SK-N-SH (cell line): Measurements from ENCODE around the gene PSMD4.
"Not testable (repeated sequence)": the region's sequence is repeated elsewhere in the genome, so short reads cannot be mapped to it uniquely, and the experiment has no call there.

Experiments used
- CTCF ChIP-seq: fragments of 200-600 bp; sonication (generic); IDR thresholded peaks from 2 replicates; pipeline ENCODE4 v1.6.1; 2017; ENCODE audit warnings: antibody characterized with exemption, mild to moderate bottlenecking, moderate library complexity
- EP300 ChIP-seq, 2 experiments: IDR thresholded peaks; 2 replicates each; pipeline versions ENCODE4 v1.4.0 to v1.6.1; 2012; ENCODE audit warnings: borderline replicate concordance in 1 of 2, low read depth in 1 of 2, low read length in 1 of 2
- EZH2phosphoT487 ChIP-seq: fragments of 200-600 bp; sonication (generic); IDR thresholded peaks from 2 replicates; pipeline ENCODE4 v1.6.1; 2017; ENCODE audit warnings: low read depth, mixed run types, mild to moderate bottlenecking, antibody characterized with exemption, moderate library complexity, borderline replicate concordance
- FOXM1 ChIP-seq: IDR thresholded peaks from 2 replicates; pipeline ENCODE4 v1.4.0; 2012; ENCODE audit warnings: low read depth, mild to moderate bottlenecking
- MXI1 ChIP-seq: IDR thresholded peaks from 2 replicates; pipeline ENCODE4 v1.6.1; 2012; ENCODE audit warnings: mild to moderate bottlenecking, low read depth, low read length, improper control_type of control experiment
- NFIC ChIP-seq: IDR thresholded peaks from 2 replicates; pipeline ENCODE4 v1.4.0; 2012; ENCODE audit warnings: borderline replicate concordance
- PBX3 ChIP-seq: IDR thresholded peaks from 2 replicates; pipeline ENCODE4; 2012
- POLR2AphosphoS5 ChIP-seq: IDR thresholded peaks from 2 replicates; pipeline ENCODE4 v1.6.1; 2012; ENCODE audit warnings: low read depth, low read length
- RAD21 ChIP-seq: IDR thresholded peaks from 2 replicates; pipeline ENCODE4 v1.6.1; 2012; ENCODE audit warnings: mild to moderate bottlenecking, low read length
- RCOR1 ChIP-seq: fragments of 150-350 bp; IDR thresholded peaks from 2 replicates; pipeline ENCODE4 v1.6.1; 2017; ENCODE audit warnings: antibody characterized with exemption, low read length
- TAF1 ChIP-seq: IDR thresholded peaks from 2 replicates; pipeline ENCODE4 v1.6.1; 2012; ENCODE audit warnings: low read depth, mild to moderate bottlenecking, low read length, moderate library complexity, borderline replicate concordance
- YY1 ChIP-seq: IDR thresholded peaks from 2 replicates; pipeline ENCODE4 v1.4.0; 2012; ENCODE audit warnings: low read depth, mild to moderate bottlenecking
- TF ChIP-seq, protein P1 (sequence below): IDR thresholded peaks from 2 replicates; pipeline ENCODE4 v1.4.0; 2012; ENCODE audit warnings: low read depth, borderline replicate concordance
- TF ChIP-seq, protein P2 (sequence below): IDR thresholded peaks from 2 replicates; pipeline ENCODE4 v1.4.0; 2012; ENCODE audit warnings: low read depth

- TF ChIP-seq PBX3; YY1; CTCF; RAD21; TAF1; EP300 (IDR thresholded peaks at IDR 0.05; ENCODE audit: borderline replicate concordance in 1 of 2, low read depth in 1 of 2, low read length in 1 of 2); EZH2phosphoT487; NFIC; POLR2AphosphoS5; MXI1; FOXM1; RCOR1: not testable (repeated sequence)
- TF ChIP-seq, protein P1, sequence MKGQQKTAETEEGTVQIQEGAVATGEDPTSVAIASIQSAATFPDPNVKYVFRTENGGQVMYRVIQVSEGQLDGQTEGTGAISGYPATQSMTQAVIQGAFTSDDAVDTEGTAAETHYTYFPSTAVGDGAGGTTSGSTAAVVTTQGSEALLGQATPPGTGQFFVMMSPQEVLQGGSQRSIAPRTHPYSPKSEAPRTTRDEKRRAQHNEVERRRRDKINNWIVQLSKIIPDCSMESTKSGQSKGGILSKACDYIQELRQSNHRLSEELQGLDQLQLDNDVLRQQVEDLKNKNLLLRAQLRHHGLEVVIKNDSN = not testable (repeated sequence)
- TF ChIP-seq, protein P2, sequence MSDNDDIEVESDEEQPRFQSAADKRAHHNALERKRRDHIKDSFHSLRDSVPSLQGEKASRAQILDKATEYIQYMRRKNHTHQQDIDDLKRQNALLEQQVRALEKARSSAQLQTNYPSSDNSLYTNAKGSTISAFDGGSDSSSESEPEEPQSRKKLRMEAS = not testable (repeated sequence)
Measured at GRCh38 chr1:151275341-151275740, 20.8 kb downstream of the PSMD4 start.
